Thymus (tissue), 11 donors: ENCODE results near the gene VWA5B1. TPM values are rescaled to one million over a fixed set of nuclear protein-coding genes. Genes with fewer than 3 reads are reported as not detected.

ENCODE experiments used
- DNase-seq, 9 donors: peaks; one replicate each; pipeline ENCODE4 v3.0.0-alpha.2; 2013; ENCODE audit warnings: low spot score in 9 of 9, low read depth in 6 of 9, missing footprints in 1 of 9
- H3K27ac ChIP-seq, 2 donors: one replicate each; pipeline ENCODE4 v1.5.1; 2013; ENCODE audit warnings: control low read depth in 1 of 2, low read depth in 1 of 2, low read length in 1 of 2, mild to moderate bottlenecking in 1 of 2, moderate library complexity in 1 of 2
- H3K27me3 ChIP-seq, 2 donors: one replicate each; pipeline ENCODE4 v1.5.1; 2013; ENCODE audit warnings: low read length in 1 of 2; ENCODE audit not compliant: control insufficient read depth in 2 of 2, insufficient read depth in 1 of 2
- H3K36me3 ChIP-seq, 2 donors: one replicate each; pipeline ENCODE4 v1.5.1; 2013; ENCODE audit warnings: low read length in 1 of 2, mild to moderate bottlenecking in 1 of 2, moderate library complexity in 1 of 2; ENCODE audit not compliant: control insufficient read depth in 2 of 2, insufficient read depth in 2 of 2
- H3K4me1 ChIP-seq, 2 donors: one replicate each; pipeline ENCODE4 v1.5.1; 2013; ENCODE audit warnings: low read length in 2 of 2; ENCODE audit not compliant: control insufficient read depth in 2 of 2, insufficient read depth in 2 of 2
- H3K4me3 ChIP-seq, 2 donors: one replicate each; pipeline ENCODE4 v1.5.1; 2013; ENCODE audit warnings: low read length in 2 of 2, control low read depth in 1 of 2, mild to moderate bottlenecking in 1 of 2
- H3K9me3 ChIP-seq, 2 donors: one replicate each; pipeline ENCODE4 v1.5.1; 2013; ENCODE audit warnings: low read length in 1 of 2, mild to moderate bottlenecking in 1 of 2; ENCODE audit not compliant: control insufficient read depth in 2 of 2, insufficient read depth in 1 of 2
- WGBS: extraction: QIAGEN DNeasy Blood & Tissue Kit; methylation state at CpG from one replicate; pipeline ENCODE4 v1.1.7; 2013; 5-methylcytosine and 5-hydroxymethylcytosine counted together
- polyA plus RNA-seq: library from polyadenylated mRNA; stranded (reverse); fragments of 200-250 nt; gene quantifications from one replicate; pipeline ENCODE4 v1.2.3, GENCODE V29; 2013
- total RNA-seq: library from RNA; stranded (reverse); fragments of 120-200 nt; gene quantifications from one replicate; pipeline ENCODE4 v1.2.4, GENCODE V29; 2013
- donor health status: healthy.

Gene VWA5B1
- total and polyA plus RNA-seq, 2 donors = 0.05 TPM

DNA sequence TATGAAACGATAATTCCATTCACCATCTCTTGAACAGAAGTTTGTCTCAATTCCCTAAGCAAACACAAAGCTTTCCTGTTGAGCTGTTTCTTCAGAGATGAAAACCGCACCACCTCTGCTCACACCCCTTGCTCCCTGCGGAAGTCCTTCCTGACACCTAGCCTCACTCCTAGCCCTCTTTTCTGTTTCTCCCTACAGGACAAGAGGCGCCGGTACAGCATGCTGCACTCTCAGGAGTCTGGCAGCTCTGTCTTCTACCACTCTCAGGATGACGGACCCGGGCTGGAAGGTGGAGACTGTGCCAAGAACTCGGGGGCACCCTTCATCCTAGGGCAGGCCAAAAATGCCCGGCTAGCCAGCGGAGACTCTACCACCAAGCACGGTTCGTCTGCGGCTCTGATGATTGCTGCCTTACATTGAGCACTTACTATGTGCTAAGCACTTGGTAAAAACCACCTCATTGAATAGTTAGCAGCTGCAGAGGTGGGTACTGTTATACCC lies 45.5 kb downstream of the VWA5B1 start:
- WGBS = 94% methylated on average over 13 of the region's 13 CpGs
- peaks cover 0 to 3% of the 10 kb centered on the region in 2 donors for H3K27me3 ChIP-seq
- no peak for DNase-seq
- no peak overlapping the region for H3K4me3 ChIP-seq
- no peaks in the 10 kb centered on the region for H3K36me3 ChIP-seq
- H3K9me3 ChIP-seq = no peaks in the 10 kb centered on the region
- no peak overlapping the region for H3K27ac ChIP-seq
- no peaks in the 10 kb centered on the region for H3K4me1 ChIP-seq

DNA sequence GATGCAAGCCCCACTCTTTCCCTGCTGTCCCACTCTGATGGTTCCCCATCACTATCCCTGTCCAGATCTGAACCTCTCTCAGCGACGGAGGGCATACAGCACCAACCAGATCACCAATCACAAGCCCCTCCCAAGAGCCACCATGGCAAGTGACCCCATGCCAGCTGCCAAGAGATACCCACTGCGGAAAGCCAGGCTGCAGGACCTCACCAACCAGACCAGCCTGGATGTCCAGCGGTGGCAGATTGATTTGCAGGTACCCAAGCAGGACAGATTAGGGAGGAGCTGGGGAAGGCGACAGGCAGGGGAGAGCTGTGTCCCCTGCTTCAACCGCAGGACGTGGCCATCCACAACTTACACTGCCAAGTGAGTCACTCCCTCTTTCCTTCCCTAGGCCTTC lies 46.9 kb downstream of the VWA5B1 start:
- WGBS = 83% methylated on average over 7 of the region's 7 CpGs

DNA sequence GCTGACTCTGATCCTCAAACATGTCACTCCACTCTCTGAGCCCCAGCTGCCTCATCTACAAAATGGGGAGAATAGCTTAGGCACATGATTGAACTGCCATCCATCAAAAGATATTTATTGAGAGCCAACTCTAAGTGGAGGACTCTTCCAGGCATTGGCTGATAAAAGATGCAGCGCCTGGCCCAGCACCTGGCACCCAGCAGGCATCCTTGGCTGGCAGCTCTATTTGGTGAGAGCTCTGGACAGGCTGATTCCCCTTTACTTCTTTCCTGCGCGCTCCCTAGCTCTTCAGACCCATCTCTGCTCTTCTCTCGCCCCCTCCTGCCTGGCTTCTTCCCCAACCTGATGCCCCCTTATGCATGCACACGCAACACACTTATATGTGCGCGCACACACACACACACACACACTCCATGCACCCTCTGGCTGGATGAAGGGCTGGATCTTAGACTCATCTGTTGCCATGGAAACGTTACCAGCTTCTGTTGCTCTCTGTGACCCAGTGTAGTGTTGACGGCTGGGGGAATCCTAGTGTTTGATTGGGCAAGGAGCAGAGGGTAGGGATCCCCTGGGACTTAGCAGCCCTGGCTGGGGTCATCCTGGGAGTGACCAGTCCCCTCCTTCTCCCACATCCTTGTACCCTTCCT lies 49.3 kb downstream of the VWA5B1 start:
- Histone ChIP-seq H3K36me3 (no peaks in the 10 kb centered on the region), H3K27ac (no peak overlapping the region), H3K27me3 (peaks cover 11 to 27% of the 10 kb centered on the region in 2 donors), H3K4me1 (no peaks in the 10 kb centered on the region), H3K9me3 (no peaks in the 10 kb centered on the region), H3K4me3 (no peak overlapping the region)
- WGBS = 66% methylated on average over 9 of the region's 9 CpGs
- no peak for DNase-seq

More for the DNA sequence above, 46.9 kb downstream of the VWA5B1 start:
- Histone ChIP-seq H3K27ac (no peak overlapping the region), H3K27me3 (peaks cover 6 to 9% of the 10 kb centered on the region in 2 donors), H3K9me3 (no peaks in the 10 kb centered on the region), H3K4me3 (no peak overlapping the region), H3K4me1 (no peaks in the 10 kb centered on the region), H3K36me3 (no peaks in the 10 kb centered on the region)
- no peak for DNase-seq

DNA sequence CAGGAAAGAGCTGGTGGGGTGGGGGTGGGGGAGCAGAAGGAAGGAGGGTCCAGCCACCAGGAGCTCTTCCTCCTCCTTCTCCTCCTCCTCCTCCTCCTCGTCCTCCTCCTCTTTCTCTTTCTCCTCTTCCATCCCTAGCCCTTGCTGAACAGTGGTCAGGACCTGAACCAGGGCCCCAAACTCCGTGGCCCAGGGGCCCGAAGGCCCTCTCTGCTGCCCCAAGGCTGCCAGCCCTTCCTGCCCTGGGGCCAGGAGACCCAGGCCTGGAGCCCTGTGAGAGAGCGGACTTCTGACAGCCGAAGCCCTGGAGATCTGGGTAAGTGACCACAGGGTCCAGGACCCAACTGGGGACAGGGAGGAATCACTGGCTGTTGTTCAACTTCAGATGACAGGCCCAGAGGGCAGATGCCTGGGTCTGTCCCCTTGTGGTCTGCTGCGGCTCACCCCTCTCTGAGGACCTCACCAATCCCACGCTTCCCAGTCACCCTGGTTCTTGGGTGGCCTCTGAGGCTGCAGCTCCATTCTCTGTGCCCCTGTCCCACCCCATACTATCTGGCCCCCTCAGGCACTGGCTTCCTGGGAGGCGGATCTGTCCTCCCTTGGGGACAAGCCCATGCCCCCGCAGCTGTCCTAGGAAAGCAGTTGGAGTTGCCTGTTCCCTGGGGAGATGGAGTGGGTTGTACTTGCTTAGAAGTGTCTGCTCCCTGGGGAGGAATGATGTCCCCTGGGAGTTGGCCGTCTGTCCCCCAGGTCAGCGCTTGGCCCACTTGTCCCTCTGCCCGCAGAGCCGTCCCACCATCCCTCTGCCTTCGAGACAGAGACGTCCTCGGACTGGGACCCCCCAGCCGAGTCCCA lies 51.8 kb downstream of the VWA5B1 start:
- no peaks in the 10 kb centered on the region for H3K36me3 ChIP-seq
- WGBS = 57% methylated on average over 17 of the region's 17 CpGs
- no peak overlapping the region for H3K4me3 ChIP-seq
- no peaks in the 10 kb centered on the region for H3K4me1 ChIP-seq
- peaks cover 11 to 29% of the 10 kb centered on the region in 2 donors for H3K27me3 ChIP-seq
- DNase-seq = no peak
- H3K27ac ChIP-seq = no peak overlapping the region
- H3K9me3 ChIP-seq = no peaks in the 10 kb centered on the region

DNA sequence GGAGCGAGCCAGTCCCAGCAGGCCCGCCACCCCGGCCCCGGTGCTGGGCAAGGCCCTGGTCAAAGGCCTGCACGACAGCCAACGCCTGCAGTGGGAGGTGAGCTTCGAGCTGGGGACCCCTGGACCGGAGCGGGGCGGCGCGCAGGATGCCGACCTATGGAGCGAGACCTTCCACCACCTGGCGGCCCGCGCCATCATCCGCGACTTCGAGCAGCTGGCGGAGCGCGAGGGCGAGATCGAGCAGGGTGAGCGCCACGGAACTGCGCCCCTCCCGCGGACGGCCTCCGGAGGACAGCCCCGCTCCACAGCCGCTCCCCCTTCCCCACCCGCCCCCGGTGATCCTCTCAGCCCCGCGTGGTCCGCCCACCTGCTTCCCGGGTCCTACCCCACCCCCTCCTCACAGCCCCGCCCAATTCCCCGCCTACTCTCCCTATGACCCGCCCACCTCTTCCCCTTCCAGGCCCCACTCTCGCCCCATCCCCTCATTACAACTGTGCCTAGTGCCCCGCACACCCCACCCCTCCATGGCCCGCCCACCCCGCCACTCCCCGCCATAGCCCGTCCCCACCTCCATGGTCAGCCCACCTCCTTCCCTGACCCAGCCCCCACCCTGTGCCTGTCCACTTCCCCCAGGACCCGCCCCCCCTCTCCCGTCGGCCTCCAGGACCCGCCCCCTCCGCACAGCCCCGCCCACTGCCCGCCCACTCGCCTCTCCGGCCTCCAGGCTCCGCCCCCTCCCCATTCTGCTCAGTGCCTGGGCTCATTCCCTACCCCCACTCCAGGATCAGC lies 52.7 kb downstream of the VWA5B1 start:
- no peaks in the 10 kb centered on the region for H3K9me3 ChIP-seq
- no peaks in the 10 kb centered on the region for H3K4me1 ChIP-seq
- H3K4me3 ChIP-seq = no peak overlapping the region
- no peak for DNase-seq
- H3K27me3 ChIP-seq = peaks cover 11 to 29% of the 10 kb centered on the region in 2 donors
- no peak overlapping the region for H3K27ac ChIP-seq
- 12% methylated on average over 59 of the region's 59 CpGs for WGBS
- no peaks in the 10 kb centered on the region for H3K36me3 ChIP-seq

DNA sequence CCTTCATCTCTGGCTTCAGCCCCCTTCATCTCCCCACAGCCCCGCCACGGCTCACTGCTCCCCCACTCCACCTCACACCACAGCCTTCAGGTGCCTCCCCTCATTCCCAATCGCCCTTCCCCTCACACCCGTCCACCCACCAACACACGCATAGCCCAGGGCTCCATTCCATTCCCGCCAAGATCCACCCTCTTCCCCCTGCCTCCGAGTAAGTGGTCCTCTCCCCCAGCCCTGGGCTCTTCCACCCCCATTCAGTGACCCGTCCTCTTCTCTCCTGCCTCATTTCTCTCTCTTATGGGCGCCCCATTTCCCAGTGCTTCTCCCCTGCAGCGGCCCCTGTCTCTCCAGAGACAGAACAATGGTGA lies 53.2 kb downstream of the VWA5B1 start:
- H3K27ac ChIP-seq = no peak overlapping the region
- no peak overlapping the region for H3K4me3 ChIP-seq
- H3K9me3 ChIP-seq = no peaks in the 10 kb centered on the region
- WGBS = 18% methylated on average over 10 of the region's 10 CpGs
- peaks cover 11 to 29% of the 10 kb centered on the region in 2 donors for H3K27me3 ChIP-seq
- no peaks in the 10 kb centered on the region for H3K4me1 ChIP-seq
- no peaks in the 10 kb centered on the region for H3K36me3 ChIP-seq
- DNase-seq = no peak

DNA sequence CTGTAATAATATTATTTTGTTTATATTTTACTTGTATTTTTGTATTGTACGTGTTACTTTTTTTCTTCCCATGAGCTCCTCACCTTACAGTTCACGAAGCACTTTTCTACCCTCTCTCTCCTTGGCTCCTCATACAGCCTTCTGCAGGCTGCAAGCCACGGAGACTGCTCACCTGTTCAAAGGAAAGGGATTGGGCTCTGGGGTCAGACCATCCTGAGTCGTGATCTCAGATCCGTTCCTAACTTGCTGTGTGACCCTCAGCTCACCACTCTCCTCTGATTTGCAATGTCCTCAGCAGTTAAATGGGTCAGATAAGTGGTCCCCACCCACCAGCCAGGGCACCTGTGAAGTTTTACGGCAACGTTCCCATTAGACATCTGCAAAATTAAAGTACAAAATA lies 54.1 kb downstream of the VWA5B1 start:
- Histone ChIP-seq H3K36me3 (no peaks in the 10 kb centered on the region), H3K4me3 (no peak overlapping the region), H3K9me3 (no peaks in the 10 kb centered on the region), H3K27me3 (peaks cover 11 to 28% of the 10 kb centered on the region in 2 donors), H3K27ac (no peak overlapping the region), H3K4me1 (no peaks in the 10 kb centered on the region)
- 52% methylated on average over 7 of the region's 7 CpGs for WGBS
- no peak for DNase-seq

DNA sequence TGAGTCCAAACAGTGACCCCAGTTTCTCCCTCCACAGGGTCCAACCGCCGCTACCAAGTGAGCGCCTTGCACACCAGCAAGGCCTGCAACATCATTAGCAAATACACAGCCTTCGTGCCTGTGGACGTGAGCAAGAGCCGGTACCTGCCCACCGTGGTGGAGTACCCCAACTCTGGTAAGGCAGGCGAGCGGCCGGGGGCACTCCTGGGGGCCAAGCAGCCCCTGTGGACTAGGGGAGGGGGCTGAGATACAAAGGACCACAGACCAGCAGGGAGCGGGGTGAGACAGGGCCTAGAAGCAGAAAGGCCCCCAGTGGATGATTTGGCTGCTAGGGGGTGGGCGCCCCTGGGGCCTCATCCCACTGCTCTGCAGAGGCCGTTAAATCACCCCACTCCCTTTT lies 54.7 kb downstream of the VWA5B1 start:
- no peak for DNase-seq
- Histone ChIP-seq H3K4me3 (no peak overlapping the region), H3K27ac (no peak overlapping the region), H3K36me3 (no peaks in the 10 kb centered on the region), H3K27me3 (peaks cover 11 to 26% of the 10 kb centered on the region in 2 donors), H3K4me1 (no peaks in the 10 kb centered on the region), H3K9me3 (no peaks in the 10 kb centered on the region)
- WGBS = 93% methylated on average over 13 of the region's 13 CpGs

DNA sequence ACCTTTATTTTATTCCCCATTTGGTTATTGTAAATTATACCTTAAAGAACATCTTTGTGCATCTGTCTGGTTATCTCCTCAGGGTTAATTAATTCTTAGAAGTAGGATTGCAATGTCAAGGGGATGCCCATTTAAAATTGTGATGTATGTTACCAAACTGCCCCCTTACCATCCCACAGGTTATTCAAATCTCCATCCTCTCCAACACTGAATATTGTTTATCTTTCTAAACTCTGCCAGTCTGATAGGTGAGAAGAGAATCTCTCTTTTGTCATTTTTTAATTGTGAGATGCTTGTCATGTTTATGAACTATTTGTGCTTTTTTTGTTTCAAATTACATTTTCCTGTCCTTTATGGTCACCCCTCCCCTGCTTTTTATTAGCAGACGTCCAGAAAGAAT lies 55.8 kb downstream of the VWA5B1 start:
- H3K4me1 ChIP-seq = no peaks in the 10 kb centered on the region
- H3K4me3 ChIP-seq = no peak overlapping the region
- DNase-seq = no peak
- peaks cover 11 to 26% of the 10 kb centered on the region in 2 donors for H3K27me3 ChIP-seq
- 92% methylated on average over 1 of the region's 1 CpG for WGBS
- no peaks in the 10 kb centered on the region for H3K9me3 ChIP-seq
- no peaks in the 10 kb centered on the region for H3K36me3 ChIP-seq
- no peak overlapping the region for H3K27ac ChIP-seq
